GM18870 (cell line): ENCODE results near the gene DAGLA.

Experiments
- ATAC-seq: cut with Tn5 transposase; IDR thresholded peaks from one replicate; pipeline ENCODE4 v1.9.1; 2021; ENCODE audit warnings: moderate library complexity; ENCODE audit not compliant: unreplicated experiment

Gene DAGLA

DNA sequence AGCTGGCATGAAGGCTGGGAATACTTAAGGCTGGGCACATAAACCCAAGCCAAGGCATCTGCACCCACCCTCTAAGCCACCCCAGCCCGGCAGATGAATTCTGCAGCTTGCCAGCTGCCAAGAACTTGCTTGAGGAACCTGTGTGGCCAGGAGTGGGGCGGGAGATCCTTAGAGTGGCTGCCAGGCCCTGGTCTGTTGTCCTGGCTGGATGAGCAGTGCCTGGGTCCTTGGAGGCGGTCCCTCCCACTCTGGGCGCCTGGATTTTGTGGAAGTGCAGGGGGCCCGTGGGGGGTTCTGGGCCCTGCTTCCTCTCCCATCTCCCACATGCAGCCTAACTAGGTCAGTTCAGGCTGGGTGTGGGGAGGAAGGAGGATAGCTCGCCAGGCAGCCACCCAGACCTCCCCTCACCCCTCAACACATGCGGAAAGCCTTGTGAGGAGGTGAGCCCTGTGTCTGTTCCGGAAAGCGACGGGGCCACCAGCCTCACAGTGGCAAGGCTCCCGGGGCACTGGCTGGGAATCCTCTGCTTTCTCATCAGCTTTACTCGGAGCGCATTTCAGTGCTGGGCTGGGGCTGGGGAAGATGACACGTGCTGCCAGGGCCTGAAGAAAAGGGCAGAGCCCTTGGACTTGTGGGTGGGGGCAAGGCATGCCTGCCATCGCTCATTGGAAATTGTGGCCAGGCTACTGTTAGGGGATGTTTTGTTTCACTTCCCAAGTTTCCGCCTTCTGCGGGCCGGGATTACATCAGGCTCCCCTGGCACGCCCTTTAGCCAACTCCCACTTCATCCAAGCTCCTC is 8.4 kb downstream of the DAGLA start:
- ATAC-seq = no peak

DNA sequence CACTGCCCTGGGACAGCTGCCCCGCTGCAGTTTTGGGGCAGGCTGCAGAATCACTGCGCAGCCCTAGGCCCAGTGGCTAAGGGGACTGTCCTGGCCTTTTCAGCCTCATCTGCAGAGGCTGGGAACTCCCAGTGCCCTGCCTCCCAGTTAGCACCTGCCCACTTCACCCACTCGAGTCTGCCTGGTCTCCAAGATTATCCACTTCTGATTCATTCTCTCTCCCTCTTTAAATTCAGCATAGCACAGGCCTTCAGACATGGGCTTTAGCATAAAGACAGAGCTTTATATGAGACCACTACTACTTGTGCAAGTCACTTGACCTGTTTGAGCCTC is 8.9 kb downstream of the DAGLA start:
- ATAC-seq = no peak

DNA sequence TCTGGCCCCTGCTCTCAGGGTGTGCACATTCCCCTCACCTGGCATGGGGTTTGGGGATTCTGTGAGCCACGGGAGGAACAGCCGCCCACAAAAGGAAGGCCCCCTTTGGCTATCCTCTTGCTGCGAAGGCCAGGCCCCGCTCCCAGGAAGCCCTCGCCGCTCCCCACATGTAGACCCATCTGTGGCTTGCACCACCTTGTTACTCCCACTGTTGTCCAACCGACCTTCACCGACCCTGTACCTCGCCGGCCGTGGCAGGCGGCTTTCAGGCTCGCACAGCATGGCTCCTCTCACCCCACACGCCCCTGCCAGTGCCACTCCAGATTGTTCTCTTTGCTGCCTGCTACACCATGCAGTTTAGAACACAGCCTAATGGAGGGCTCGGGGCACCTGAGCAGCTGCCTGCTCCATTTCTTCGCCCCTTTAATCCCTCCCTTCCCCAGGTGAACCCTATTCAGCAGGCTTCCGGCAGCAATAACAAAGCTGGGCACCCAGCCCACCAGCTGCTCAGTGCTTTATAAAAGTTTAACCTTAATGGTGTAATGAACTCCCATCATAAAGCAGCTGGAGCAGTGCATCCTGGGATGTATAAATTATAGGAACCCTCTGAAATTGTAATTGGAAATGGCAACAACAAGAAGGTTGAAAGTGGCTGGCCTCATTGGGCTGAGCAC is 10.7 kb downstream of the DAGLA start:
- ATAC-seq = no peak

DNA sequence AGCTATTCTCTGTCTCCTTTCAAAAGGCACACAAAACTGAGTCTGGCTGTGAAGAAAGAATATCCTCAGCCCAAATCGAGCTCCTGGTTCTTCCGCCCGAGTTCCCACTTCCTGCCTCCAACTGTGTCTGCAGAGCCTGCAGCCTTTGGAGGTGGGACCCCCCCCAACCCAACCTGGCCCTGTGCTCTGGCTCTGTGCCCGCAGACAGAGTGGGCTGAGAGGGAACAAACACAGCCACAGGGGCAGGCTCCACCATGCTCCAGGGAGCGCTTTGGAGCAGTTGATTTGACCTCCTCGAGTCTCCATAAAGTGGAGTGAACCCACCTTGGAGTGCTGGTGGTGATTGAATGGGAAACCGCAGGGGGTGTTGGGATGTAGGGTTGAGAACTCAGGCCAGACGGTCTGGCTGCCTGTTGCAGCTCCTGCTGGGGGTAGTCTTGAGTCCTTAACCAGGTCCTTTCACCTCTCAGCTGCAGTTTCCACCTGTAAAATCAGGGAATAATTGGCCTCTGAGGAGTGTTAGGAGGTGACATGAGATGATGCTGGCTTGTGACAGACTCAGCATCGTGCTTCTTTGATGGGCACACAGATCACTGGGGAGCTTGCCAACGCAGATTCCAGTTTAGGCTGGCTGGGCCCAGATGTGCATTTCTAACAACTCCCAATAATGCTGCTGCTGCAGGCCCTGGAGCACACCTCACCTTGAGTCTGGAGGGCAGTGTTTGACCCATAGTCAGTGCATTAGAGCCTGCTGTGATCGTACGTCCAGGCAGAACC is 11.4 kb downstream of the DAGLA start:
- no peak for ATAC-seq

DNA sequence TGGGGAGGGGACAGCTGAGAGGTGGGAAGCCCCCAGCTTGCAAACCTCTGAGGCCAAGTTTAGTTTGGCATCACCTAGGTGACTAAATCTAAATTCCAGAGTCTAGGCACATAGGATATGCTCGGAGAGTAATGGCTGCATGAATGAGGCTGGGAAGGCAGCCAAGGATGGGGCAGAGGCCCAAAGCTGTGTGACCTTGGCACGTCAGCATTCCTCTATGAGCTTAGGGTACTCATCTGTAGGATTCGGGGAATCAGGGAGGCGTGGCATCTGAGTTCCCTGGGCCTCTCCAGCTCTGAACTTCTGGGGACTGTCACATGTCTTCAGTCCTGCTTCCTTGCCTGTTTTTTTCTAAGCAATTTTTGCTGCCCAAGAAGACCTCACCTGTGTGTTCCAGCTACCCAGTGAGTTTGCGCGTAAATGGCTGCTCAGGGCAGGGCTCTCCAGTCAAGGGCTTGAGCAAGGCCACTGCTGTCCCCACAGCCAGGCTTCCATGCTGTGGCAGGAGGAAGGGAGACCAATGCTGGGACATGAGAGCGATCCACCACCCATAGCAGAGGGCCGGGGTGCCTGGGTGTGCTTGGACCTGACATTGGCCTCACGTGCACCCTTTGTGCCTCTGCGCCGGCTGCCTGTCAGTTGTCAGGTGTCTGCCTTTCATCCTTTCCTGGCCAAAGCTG is 13.9 kb downstream of the DAGLA start:
- no peak for ATAC-seq

DNA sequence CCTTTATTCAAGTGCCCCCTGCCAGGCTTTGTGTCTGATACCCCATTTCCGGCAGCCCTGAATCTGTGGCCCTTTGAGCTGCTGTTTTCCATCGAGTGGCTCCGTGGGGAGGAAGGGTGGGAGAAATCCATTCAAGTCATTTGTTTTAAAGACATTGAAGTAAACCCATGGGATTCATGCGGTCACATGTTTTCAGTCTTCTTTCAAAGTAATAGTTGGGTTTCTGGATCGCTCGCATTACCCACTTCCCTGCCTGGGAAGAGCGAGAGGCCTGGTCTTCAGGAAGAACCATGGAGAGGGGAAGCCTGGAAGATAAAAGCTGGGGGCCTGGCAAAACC is 14.4 kb downstream of the DAGLA start:
- no peak for ATAC-seq

DNA sequence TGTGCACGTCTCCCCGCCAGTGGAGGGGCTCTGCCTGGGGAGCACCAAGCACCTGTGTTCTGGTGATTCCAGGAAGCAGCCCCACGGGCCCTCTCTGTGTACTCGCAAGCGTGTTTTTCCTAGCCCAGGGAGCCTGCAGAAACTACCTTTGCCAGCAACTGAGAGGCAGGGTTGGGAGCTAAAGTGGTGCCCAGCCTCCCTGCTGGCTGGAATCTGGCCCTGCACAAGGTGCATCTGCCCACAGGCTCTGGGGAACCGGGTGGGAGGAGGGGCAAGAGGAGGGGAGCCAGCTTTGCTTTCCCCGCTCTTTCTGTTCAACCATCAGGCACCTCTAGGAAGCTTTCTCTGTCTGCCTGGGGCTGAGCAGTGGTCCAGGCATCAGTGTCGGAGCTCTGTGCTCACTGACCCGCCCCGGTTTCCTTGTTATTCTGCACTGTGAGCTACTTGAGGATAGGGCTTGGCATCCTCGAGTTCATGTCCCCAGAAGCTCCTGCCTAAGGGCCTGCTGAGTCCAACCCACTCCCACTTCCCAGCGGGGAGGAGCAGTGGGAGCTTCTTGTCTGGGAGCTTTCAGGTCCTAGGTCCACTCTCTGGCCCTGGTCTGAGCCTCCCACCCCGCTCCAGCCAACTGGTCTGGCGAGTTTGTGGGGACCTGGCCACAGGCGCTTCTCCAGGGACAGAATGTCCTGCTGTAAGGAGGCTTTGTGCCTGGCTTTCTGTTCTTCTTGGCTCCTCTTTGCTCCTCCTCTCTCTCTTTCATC is 14.9 kb downstream of the DAGLA start:
- ATAC-seq = no peak

DNA sequence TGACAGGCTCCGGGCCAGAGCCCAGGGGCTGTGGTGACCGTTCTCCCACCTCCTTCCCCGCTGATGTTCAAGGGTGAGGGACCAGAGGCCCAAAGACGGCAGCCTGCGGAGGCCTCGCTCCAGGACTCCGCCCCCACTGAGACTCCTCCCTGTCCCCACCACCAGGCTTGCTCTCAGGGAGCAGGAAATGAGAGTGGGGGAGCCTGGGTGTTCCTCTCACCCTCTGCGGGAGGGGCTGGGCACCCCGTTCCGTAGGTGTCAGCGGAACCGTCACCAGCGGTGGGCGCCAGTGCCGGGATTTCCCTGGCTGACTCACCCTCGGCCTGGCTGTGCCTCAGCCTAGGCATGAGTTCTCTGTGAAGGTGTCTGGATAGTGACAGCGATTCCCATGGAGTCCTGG is 15.7 kb downstream of the DAGLA start:
- ATAC-seq = no peak

DNA sequence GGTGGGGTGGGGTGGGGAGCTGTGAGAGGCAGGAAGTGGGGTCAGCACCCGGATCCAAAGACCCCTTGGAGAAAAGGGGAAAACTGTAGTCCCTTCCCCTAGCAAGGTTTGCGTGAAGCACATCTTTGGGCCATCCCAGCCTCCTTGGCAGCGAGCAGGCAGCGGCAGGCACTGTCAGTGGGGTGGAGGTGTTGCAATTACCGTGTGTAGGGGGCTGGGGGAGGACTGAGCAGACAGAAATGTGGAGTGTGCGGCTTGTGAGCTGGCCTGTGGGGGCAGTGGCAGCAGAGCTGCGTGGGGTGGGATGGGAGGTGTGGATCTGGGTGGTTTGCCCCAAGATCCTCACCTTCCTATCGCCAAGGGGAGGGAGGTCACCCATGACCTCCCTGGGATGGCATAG is 16.4 kb downstream of the DAGLA start:
- ATAC-seq = no peak

DNA sequence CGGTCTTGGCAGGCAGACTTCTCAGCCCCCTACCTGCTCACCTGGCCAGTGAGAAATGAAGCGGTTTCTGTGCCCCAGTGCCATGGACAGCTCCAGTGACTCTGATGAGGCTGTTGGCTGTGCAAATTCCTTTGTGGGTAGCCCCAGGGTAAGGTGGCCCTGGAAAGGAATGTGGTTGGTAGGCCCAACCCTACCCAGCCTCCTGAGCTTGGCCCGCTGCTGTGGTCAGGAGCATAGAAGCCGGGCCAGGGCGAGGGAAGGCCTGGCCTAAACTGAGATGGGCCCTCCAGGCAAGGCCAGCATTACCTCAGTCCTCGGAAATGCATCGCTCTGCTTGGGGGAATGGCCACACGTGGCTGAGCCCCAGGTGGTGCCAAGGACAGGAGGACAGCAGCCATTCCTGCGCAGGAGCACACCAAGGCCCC is 16.9 kb downstream of the DAGLA start:
- ATAC-seq = no peak

DNA sequence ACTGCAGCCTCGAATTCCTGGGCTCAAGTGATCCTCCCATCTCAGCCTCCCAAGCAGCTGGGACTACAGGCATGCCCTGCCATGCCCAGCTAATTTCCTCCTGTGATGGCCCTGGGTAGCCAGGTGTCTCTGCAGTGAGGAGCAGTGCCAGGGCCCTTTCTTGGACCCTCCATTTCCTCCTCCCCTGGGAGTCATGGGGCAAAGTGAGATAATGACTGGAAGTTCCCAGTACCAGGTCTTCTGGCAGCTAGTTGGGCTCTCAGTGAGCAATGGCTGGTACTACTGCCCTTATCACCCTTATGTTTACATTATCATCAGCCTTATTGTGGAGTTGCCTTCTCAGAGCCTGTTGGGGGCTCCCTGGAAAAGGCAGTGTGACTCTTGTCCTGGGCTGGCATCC is 17.6 kb downstream of the DAGLA start:
- ATAC-seq = no peak

DNA sequence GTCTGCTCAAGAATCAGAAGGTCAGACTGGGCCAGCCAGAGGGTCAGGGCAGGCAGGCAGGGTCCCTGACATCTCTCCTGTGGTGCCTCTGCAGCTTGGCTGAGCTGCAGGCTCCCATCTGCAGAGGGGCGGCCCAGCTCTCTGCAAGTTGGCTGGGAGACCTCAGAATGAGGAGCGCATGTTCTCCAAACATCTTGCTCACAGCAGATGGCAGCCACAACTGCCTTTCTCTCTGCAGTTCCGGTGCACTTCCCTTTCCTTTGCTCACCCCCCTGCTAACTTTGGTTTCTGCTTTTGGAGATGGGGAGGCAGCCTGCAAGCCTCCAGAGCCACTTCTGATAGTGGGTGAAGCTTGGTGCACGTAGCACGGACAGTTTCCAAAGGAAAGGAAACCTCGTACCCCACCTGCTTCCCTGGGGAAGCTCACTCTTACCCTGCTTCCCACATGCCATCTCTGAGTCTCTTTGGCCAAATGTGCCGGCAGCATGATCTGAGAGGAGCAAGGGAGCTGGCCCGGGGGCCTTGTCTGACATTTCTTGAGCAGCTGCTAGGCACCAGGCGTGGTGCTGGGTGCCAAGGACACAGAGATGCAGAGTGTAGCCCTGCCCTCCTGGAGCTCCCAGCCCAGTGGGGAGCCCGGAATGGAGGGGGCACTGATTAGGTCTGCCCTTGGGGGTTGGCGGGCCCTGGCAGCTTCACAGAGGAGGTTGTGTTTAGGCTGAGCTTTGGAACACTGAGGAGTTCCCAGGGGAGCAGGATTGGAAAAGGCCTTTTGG is 18.2 kb downstream of the DAGLA start:
- no peak for ATAC-seq

DNA sequence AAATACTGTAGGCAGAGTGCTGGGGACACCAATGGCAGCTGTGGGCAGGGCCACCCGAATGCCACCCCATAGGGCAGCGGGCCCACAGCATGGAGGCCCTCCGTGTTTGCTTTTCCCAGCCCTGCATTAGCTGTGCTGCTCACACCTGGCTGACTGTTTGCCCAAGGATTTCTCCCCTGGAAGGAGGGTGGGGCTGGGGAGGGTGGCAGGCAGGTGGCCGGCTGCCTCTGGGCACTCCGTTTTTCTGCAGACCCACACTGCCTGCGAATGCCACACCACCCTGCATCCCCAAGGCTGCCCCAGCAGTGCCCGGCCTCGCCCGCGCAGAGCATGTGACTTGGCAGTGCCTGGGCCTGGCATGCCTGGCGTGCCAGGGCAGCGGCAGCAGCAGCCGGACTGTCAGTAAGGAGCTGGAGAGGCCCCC is 19.6 kb downstream of the DAGLA start:
- ATAC-seq = no peak

DNA sequence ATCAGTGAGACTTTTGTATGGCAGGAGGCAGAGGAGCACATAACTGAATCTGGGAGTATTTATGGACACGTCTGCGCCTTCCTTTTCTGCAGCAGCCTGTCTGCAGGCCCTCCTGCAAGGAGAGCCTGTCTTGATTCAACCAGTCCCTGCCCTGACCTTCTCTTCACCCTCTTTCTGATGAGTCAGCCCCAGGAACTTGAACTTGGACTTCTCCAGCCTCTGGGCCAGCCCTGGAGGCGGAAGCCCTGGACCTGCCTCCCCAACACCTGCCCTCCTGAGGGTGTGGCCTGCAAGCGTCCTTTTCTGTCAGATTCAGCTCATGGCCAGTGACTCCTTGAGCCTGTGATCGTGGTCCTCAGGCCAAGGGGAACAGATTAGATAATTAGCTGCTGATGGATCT is 20.0 kb downstream of the DAGLA start:
- ATAC-seq = no peak

DNA sequence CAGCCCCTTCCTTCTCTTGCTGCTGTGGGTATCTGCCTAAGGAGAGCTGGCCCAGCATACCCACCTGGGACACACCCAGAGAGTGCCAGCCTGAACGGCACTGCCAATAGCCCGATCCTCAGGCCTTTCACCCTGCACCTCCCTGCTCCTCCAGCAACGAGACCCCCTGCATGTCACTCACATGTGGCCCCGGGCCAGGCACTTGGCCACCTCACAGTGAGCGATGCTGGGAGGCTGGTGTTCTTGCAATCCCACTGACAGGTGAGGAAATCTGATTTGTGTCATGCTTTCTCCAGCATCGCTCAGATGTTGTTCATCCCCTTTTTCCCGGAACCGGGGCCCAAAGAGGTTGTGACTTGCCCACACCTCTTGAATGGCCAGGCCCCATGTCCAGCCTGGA is 20.5 kb downstream of the DAGLA start:
- ATAC-seq = no peak

DNA sequence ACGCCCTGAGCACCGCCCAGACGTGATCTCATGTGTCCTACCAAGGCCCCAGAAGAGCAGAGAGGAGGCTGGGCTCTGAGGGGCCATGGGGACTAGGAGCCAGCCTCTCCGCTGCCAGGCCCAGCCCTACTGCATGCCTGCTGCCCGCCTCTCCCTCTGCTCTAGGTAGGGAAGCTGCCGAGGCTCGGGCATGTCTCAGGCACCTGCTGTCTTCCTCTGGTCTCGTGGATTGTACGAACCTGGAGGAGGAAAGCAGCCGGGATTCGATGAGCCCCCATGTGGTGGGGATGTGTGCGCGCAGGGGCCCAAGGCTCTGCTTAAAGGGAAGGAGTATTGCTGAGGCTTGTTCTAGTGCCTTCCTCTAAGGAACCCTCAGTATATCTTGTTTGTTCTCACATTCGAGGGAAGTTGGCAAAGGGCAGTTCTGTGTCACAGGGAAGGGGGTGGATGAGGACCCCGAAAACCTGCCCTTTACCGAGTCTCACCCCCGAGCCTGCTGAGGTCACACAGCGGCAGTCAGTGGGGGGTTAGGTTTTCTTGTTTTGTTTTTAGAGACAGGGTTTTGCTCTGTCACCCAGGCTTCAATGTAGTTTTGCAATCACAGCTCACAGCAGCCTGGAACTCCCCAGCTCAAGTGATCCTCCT is 21.2 kb downstream of the DAGLA start:
- no peak for ATAC-seq

DNA sequence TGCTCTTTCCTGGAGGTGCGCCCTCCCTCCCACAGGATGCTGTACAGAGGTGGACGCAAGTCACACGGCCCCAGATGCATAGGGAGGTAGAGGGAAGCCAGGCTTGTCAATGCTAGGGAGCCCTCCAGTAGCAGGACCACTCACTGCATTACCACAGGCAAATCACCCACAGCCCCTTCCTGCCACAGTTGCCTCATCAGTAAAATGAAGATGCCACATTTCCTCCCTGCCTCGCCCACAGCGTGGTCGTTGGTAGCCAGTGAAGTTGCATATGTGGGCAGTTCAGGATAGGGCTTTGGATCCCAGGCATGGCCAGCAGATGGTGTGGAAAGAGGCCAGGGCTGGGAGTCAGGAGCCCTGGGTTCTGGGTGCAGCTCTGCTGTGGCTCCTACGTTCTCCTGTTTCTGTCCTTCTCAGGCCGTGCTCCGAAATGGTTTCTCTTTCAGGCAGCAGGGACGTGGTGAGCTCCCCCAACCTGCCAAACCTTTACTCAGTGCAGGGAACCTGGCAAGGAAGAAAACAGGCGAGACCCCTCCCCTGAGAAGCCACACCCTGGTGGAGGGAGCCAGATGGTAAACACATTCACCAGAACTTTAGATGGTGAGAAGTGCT is 22.6 kb downstream of the DAGLA start:
- no peak for ATAC-seq

DNA sequence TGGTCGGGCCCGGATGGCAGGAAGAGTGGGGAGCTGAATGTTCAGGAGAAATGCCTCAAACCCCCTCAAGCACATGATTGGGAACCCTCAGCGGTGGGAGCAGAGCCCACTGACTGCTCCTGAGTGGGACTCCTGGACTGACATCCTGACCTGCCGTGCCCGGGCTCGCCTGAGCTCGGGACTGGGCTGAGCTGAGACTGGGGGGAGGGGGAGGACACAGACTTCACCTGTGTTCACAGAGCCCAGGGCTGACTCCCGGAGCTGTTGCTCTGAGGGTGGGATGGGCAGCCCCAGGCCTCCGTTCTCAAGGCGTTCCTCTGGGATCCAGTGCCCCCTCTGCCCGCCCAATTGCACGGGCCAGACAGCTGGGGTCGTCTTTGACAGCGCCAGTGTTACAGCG is 24.6 kb downstream of the DAGLA start:
- ATAC-seq = no peak
